ENCODE results near the gene MFSD2A. TPM values are rescaled to one million over a fixed set of nuclear protein-coding genes. Genes with fewer than 3 reads are reported as not detected.

The MFSD2A gene
- total RNA-seq, 1 donor from 2014 or later = 0.81 TPM

DNA sequence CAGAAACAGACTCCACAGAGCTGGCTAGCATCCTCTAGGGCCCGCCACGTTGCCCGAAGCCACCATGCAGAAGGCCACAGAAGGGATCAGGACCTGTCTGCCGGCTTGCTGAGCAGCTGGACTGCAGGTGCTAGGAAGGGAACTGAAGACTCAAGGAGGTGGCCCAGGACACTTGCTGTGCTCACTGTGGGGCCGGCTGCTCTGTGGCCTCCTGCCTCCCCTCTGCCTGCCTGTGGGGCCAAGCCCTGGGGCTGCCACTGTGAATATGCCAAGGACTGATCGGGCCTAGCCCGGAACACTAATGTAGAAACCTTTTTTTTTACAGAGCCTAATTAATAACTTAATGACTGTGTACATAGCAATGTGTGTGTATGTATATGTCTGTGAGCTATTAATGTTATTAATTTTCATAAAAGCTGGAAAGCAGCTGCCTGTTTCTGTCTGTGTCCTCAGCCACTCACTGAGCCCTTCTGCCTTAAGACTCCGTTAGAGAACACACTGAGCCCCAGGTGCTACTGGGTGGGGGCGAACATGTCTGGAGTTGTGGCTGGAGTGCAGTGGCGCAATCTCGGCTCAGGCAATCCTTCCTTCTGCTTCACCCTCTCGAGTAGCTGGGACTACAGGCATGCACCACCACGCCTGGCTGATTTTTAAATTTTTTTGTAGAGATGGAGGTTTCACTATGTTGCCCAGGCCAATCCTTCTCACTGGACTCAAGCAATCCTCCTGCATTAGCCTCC lies 14.8 kb downstream of the MFSD2A start:
- Mint-ChIP-seq H3K27ac (ENCODE audit: unreplicated experiment) (no peak overlapping the region), H3K4me3 (ENCODE audit: unreplicated experiment) (no peak overlapping the region), H3K9me3 (ENCODE audit: unreplicated experiment) (no peaks in the 10 kb centered on the region), H3K36me3 (ENCODE audit: unreplicated experiment) (no peaks in the 10 kb centered on the region), H3K4me1 (ENCODE audit: unreplicated experiment) (peaks cover 2% of the 10 kb centered on the region), H3K27me3 (ENCODE audit: unreplicated experiment) (no peaks in the 10 kb centered on the region)
- TF ChIP-seq, protein P1, sequence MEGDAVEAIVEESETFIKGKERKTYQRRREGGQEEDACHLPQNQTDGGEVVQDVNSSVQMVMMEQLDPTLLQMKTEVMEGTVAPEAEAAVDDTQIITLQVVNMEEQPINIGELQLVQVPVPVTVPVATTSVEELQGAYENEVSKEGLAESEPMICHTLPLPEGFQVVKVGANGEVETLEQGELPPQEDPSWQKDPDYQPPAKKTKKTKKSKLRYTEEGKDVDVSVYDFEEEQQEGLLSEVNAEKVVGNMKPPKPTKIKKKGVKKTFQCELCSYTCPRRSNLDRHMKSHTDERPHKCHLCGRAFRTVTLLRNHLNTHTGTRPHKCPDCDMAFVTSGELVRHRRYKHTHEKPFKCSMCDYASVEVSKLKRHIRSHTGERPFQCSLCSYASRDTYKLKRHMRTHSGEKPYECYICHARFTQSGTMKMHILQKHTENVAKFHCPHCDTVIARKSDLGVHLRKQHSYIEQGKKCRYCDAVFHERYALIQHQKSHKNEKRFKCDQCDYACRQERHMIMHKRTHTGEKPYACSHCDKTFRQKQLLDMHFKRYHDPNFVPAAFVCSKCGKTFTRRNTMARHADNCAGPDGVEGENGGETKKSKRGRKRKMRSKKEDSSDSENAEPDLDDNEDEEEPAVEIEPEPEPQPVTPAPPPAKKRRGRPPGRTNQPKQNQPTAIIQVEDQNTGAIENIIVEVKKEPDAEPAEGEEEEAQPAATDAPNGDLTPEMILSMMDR (IDR thresholded peaks at IDR 0.05) = no peak
- DNase-seq (ENCODE audit: extremely low spot score, unreplicated experiment) = no peak

DNA sequence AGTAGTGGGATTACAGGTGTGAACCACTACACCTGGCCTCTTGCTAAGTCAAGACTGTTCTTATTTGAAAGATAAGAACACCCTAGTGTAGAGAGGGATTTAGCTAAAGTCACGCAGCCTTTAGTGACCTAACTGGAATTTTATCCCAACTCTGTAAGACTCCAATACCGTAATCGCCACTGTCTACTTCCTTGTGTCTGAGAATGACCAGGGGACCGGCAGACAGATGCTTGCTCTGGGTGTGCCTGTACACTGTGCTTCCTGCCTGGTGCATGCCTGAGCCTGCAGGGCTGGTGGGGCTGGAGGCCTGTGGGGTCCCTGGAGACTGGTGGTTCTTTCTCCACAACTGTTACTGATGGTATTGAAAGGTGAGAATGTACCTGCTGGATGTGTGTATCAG lies 15.3 kb downstream of the MFSD2A start:
- H3K27ac Mint-ChIP-seq (ENCODE audit: unreplicated experiment) = no peak overlapping the region

DNA sequence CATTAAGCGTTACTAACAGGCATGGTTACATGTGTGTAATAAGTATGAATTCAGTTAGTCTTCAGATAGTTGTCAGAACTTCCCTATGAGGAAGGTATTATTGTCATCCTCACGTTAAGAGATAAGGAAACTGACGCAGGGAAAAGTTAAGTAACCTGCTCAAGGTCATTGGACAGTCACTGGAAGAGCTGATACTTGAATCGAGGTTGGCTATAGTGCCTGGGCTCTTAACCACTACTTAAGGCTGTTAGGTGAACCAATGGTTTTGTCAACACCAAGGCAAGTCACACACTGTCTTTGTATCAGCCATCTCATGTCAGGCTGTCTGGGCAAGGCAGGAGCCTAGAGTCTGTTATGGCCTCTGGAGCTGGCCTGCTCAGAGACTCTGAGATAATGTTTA lies 16.2 kb downstream of the MFSD2A start:
- no peak overlapping the region for H3K4me3 Mint-ChIP-seq (ENCODE audit: unreplicated experiment)
- H3K36me3 Mint-ChIP-seq (ENCODE audit: unreplicated experiment) = no peaks in the 10 kb centered on the region
- DNase-seq (ENCODE audit: extremely low spot score, unreplicated experiment) = no peak
- H3K4me1 Mint-ChIP-seq (ENCODE audit: unreplicated experiment) = peaks cover 2% of the 10 kb centered on the region
- no peaks in the 10 kb centered on the region for H3K9me3 Mint-ChIP-seq (ENCODE audit: unreplicated experiment)
- H3K27me3 Mint-ChIP-seq (ENCODE audit: unreplicated experiment) = no peaks in the 10 kb centered on the region
- H3K27ac Mint-ChIP-seq (ENCODE audit: unreplicated experiment) = no peak overlapping the region
- TF ChIP-seq, protein P1 (IDR thresholded peaks at IDR 0.05) = no peak

More for the DNA sequence above, 15.3 kb downstream of the MFSD2A start:
- Mint-ChIP-seq H3K4me3 (ENCODE audit: unreplicated experiment) (no peak overlapping the region), H3K4me1 (ENCODE audit: unreplicated experiment) (peaks cover 2% of the 10 kb centered on the region), H3K9me3 (ENCODE audit: unreplicated experiment) (no peaks in the 10 kb centered on the region), H3K36me3 (ENCODE audit: unreplicated experiment) (no peaks in the 10 kb centered on the region), H3K27me3 (ENCODE audit: unreplicated experiment) (no peaks in the 10 kb centered on the region)
- TF ChIP-seq, protein P1 (IDR thresholded peaks at IDR 0.05) = no peak
- no peak for DNase-seq (ENCODE audit: extremely low spot score, unreplicated experiment)

DNA sequence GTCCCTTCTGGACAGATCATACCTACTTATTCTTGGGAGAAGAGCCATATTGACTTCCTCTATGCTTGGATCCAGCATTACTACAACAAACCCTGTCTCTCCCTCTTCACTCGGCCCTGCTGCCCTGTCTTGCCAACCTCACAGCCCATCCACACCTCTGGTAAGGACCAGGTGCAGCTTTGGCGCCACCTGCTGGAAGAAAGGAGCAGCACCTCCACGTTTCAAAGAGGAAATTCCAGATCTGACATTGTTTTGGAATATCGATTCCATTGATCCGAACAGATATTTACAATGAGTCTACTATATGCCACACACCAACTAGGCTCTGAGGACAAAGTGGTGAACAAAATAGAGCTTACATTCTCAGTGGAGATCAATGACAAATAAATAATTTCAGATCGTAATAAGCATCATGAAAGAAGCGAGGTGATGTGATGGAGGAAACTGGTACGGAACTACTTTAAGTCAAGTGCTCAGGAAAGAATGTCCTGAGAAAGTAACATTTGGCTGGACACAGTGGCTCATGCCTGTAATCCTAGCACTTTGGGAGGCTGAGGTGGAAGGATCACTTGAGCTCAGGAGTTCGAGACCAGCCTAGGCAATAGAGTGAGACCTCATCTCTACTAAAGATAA lies 18.7 kb downstream of the MFSD2A start:
- Mint-ChIP-seq H3K4me3 (ENCODE audit: unreplicated experiment) (no peak overlapping the region), H3K27me3 (ENCODE audit: unreplicated experiment) (no peaks in the 10 kb centered on the region), H3K36me3 (ENCODE audit: unreplicated experiment) (no peaks in the 10 kb centered on the region), H3K4me1 (ENCODE audit: unreplicated experiment) (peaks cover 2% of the 10 kb centered on the region), H3K9me3 (ENCODE audit: unreplicated experiment) (no peaks in the 10 kb centered on the region), H3K27ac (ENCODE audit: unreplicated experiment) (no peak overlapping the region)
- TF ChIP-seq, protein P1 (IDR thresholded peaks at IDR 0.05) = peak; percentile 97
- DNase-seq (ENCODE audit: extremely low spot score, unreplicated experiment) = peak; percentile 89

DNA sequence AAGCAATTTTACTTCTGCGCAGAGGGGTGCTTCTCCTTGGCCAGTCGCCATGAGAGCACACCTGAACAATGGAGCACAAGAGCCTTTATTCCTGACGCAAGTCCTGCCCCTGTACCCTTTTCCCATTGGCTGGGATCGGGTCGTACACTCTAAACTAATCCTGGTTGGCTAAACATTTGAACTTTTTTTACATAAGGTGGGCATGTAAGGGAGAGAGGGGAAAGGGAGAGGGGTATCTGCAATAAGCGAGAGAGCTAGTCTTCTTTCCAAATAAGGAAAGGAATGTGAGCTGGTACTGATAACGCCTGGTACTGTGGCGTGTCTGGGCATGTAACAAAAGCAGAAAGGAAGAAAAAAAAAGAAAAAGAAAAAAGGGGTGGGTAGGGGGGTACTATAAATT lies 21.8 kb downstream of the MFSD2A start:
- TF ChIP-seq, protein P1 (IDR thresholded peaks at IDR 0.05) = no peak
- Mint-ChIP-seq H3K27ac (ENCODE audit: unreplicated experiment) (no peak overlapping the region), H3K4me3 (ENCODE audit: unreplicated experiment) (no peak overlapping the region), H3K36me3 (ENCODE audit: unreplicated experiment) (no peaks in the 10 kb centered on the region), H3K9me3 (ENCODE audit: unreplicated experiment) (no peaks in the 10 kb centered on the region), H3K4me1 (ENCODE audit: unreplicated experiment) (peaks cover 2% of the 10 kb centered on the region), H3K27me3 (ENCODE audit: unreplicated experiment) (no peaks in the 10 kb centered on the region)
- no peak for DNase-seq (ENCODE audit: extremely low spot score, unreplicated experiment)
